NCI-H774 (cell line): ENCODE results near the gene LY86.

Source experiments
- DNase-seq: peaks from one replicate; lab custom pipeline; 2025; lab: John Stamatoyannopoulos, UW

The LY86 gene

GRCh38 chr6:6570929-6571671 is 17.4 kb upstream of the LY86 start:
- DNase-seq = no peak

- DNase-seq = no peak
These were observed 13.4 kb upstream of the LY86 start for GRCh38 chr6:6575143-6575542.

- DNase-seq = no peak
These were observed 10.8 kb upstream of the LY86 start for GRCh38 chr6:6577735-6578134.

- DNase-seq = no peak
These were observed 9.2 kb upstream of the LY86 start for GRCh38 chr6:6579281-6579680.

- DNase-seq = no peak
These were observed 8.2 kb upstream of the LY86 start for GRCh38 chr6:6580225-6580856.

GRCh38 chr6:6581054-6581453 is 7.5 kb upstream of the LY86 start:
- no peak for DNase-seq

GRCh38 chr6:6582131-6582530 is 6.4 kb upstream of the LY86 start:
- no peak for DNase-seq

- DNase-seq = no peak
These were observed 4.7 kb upstream of the LY86 start for GRCh38 chr6:6583836-6584235.

- DNase-seq = no peak
These were observed 4.1 kb upstream of the LY86 start for GRCh38 chr6:6584310-6585002.

- no peak for DNase-seq
These were observed 3.6 kb upstream of the LY86 start for GRCh38 chr6:6585003-6585311.

GRCh38 chr6:6586167-6586566 is 2.4 kb upstream of the LY86 start:
- no peak for DNase-seq

GRCh38 chr6:6586671-6587526 is 1.6 kb upstream of the LY86 start:
- no peak for DNase-seq

GRCh38 chr6:6587696-6588063 is 840 bp upstream of the LY86 start:
- DNase-seq = no peak

- no peak for DNase-seq
These were observed 597 bp downstream of the LY86 start for GRCh38 chr6:6588924-6589709.

- DNase-seq = no peak
These were observed 2.0 kb downstream of the LY86 start for GRCh38 chr6:6590530-6590929.

GRCh38 chr6:6591778-6592465 is 3.4 kb downstream of the LY86 start:
- DNase-seq = no peak

- no peak for DNase-seq
These were observed 4.4 kb downstream of the LY86 start for GRCh38 chr6:6592826-6593475.

- no peak for DNase-seq
These were observed 5.4 kb downstream of the LY86 start for GRCh38 chr6:6593867-6594468.

- DNase-seq = no peak
These were observed 6.5 kb downstream of the LY86 start for GRCh38 chr6:6595025-6595424.

GRCh38 chr6:6595952-6596351 is 7.4 kb downstream of the LY86 start:
- no peak for DNase-seq
